ENCODE data around the gene CHRNB1.

The CHRNB1 gene

GRCh38 chr17:7438656-7439460 is 6.0 kb upstream of the CHRNB1 start:
- no peak for DNase-seq

GRCh38 chr17:7439462-7440112 is 5.3 kb upstream of the CHRNB1 start, which contains the start of gene FGF11:
Gene FGF11, plus strand, starts transcription at chr17:7439512. Its CDS starts 109 bp downstream, at chr17:7439621.
- DNase-seq = peak in 1 of 4 experiments; percentile 24

GRCh38 chr17:7440113-7440833 is 4.6 kb upstream of the CHRNB1 start:
- peak; percentile 31 to 71 (median 56) for DNase-seq

GRCh38 chr17:7440834-7441195 is 4.0 kb upstream of the CHRNB1 start:
- peak in 2 of 4 experiments; percentile 24 to 29 for DNase-seq

GRCh38 chr17:7441266-7441665 is 3.6 kb upstream of the CHRNB1 start:
- DNase-seq = no peak

GRCh38 chr17:7442142-7442541 is 2.7 kb upstream of the CHRNB1 start:
- no peak for DNase-seq

GRCh38 chr17:7443499-7444485 is 1.1 kb upstream of the CHRNB1 start:
- DNase-seq = no peak

GRCh38 chr17:7445619-7445968 is 733 bp downstream of the CHRNB1 start:
- no peak for DNase-seq

GRCh38 chr17:7448461-7448860 is 3.6 kb downstream of the CHRNB1 start:
- no peak for DNase-seq

- DNase-seq = no peak
Measured at GRCh38 chr17:7459961-7460545, 15.2 kb downstream of the CHRNB1 start.

- no peak for DNase-seq
Measured at GRCh38 chr17:7460850-7461660, 16.2 kb downstream of the CHRNB1 start.

GRCh38 chr17:7462474-7463371 is 17.9 kb downstream of the CHRNB1 start:
- no peak for DNase-seq

- DNase-seq = no peak
Measured at GRCh38 chr17:7463372-7463846, 18.5 kb downstream of the CHRNB1 start.

- DNase-seq = no peak
Measured at GRCh38 chr17:7464081-7464480, 19.2 kb downstream of the CHRNB1 start.

GRCh38 chr17:7465597-7466275 is 20.9 kb downstream of the CHRNB1 start:
- DNase-seq = no peak

GRCh38 chr17:7466318-7466638 is 21.4 kb downstream of the CHRNB1 start:
- DNase-seq = no peak

- peak; percentile 74 to 88 (median 78) for DNase-seq
Measured at GRCh38 chr17:7466639-7467341, 21.9 kb downstream of the CHRNB1 start.

- no peak for DNase-seq
Measured at GRCh38 chr17:7467498-7467897, 22.6 kb downstream of the CHRNB1 start.

- no peak for DNase-seq
Measured at GRCh38 chr17:7468290-7468689, 23.4 kb downstream of the CHRNB1 start.
